ENCODE data around the gene PHF19. TPM values are rescaled to one million over a fixed set of nuclear protein-coding genes. Genes with fewer than 3 reads are reported as not detected.

Gene PHF19
- polyA plus RNA-seq, 6 donors from 2014 or later: 0.26 to 5.4 (median 3.5) TPM

- ATAC-seq (ENCODE audit: low read depth in 2 of 2) (no peak), DNase-seq (no peak)
- H3K4me3 Mint-ChIP-seq: no peak overlapping the region
- no peak overlapping the region for H3K27ac Mint-ChIP-seq
- H3K4me1 Mint-ChIP-seq: peaks cover 30 to 35% (median 30%) of the 10 kb centered on the region in 3 donors
- H3K27me3 Mint-ChIP-seq: peaks cover 4 to 20% (median 7%) of the 10 kb centered on the region in 3 donors
- H3K36me3 Mint-ChIP-seq: no peaks in the 10 kb centered on the region
- no peaks in the 10 kb centered on the region for H3K9me3 Mint-ChIP-seq
Measured at GRCh38 chr9:120882935-120883607, 6.1 kb upstream of the PHF19 start.

- no peak for ATAC-seq (ENCODE audit: low read depth in 2 of 2)
- H3K4me1 Mint-ChIP-seq: peaks cover 35 to 36% (median 36%) of the 10 kb centered on the region in 3 donors
- H3K27ac Mint-ChIP-seq: no peak overlapping the region
- DNase-seq: no peak
- H3K4me3 Mint-ChIP-seq: peak overlapping the region in 5 of 8 donors; percentile 50 to 92 (median 74)
- no peaks in the 10 kb centered on the region for H3K36me3 Mint-ChIP-seq
- H3K27me3 Mint-ChIP-seq: peaks cover 0 to 20% (median 0%) of the 10 kb centered on the region in 3 donors
- no peaks in the 10 kb centered on the region for H3K9me3 Mint-ChIP-seq
Measured at GRCh38 chr9:120879446-120879845, 2.5 kb upstream of the PHF19 start.

- ATAC-seq (ENCODE audit: low read depth in 2 of 2) (no peak), DNase-seq (no peak)
- H3K4me1 Mint-ChIP-seq: peaks cover 35 to 41% (median 38%) of the 10 kb centered on the region in 3 donors
- peaks cover 0 to 20% (median 0%) of the 10 kb centered on the region in 3 donors for H3K27me3 Mint-ChIP-seq
- no peaks in the 10 kb centered on the region for H3K9me3 Mint-ChIP-seq
- peak overlapping the region; percentile 81 to 96 (median 94) for H3K4me3 Mint-ChIP-seq
- H3K27ac Mint-ChIP-seq: peak overlapping the region in 5 of 6 donors; percentile 6 to 77 (median 57)
- no peaks in the 10 kb centered on the region for H3K36me3 Mint-ChIP-seq
Measured at GRCh38 chr9:120878188-120879130, 1.5 kb upstream of the PHF19 start.

- peaks cover 35 to 45% (median 40%) of the 10 kb centered on the region in 3 donors for H3K4me1 Mint-ChIP-seq
- DNase-seq (peak; percentile 51), ATAC-seq (ENCODE audit: low read depth in 2 of 2) (peak; percentile 63 to 66)
- H3K36me3 Mint-ChIP-seq: no peaks in the 10 kb centered on the region
- peak overlapping the region in 5 of 6 donors; percentile 67 to 90 (median 78) for H3K27ac Mint-ChIP-seq
- no peaks in the 10 kb centered on the region for H3K9me3 Mint-ChIP-seq
- H3K4me3 Mint-ChIP-seq: peak overlapping the region; percentile 81 to 96 (median 94)
- peaks cover 0 to 20% (median 0%) of the 10 kb centered on the region in 3 donors for H3K27me3 Mint-ChIP-seq
Measured at GRCh38 chr9:120877276-120878034, 467 bp upstream of the PHF19 start.

GRCh38 chr9:120875954-120876841 is 790 bp downstream of the PHF19 start:
- peaks cover 0 to 19% (median 0%) of the 10 kb centered on the region in 3 donors for H3K27me3 Mint-ChIP-seq
- H3K4me3 Mint-ChIP-seq: peak overlapping the region; percentile 54 to 90 (median 82)
- H3K36me3 Mint-ChIP-seq: no peaks in the 10 kb centered on the region
- H3K27ac Mint-ChIP-seq: peak overlapping the region; percentile 25 to 91 (median 76)
- DNase-seq: peak; percentile 54
- H3K9me3 Mint-ChIP-seq: no peaks in the 10 kb centered on the region
- peak; percentile 70 to 71 for ATAC-seq (ENCODE audit: low read depth in 2 of 2)
- H3K4me1 Mint-ChIP-seq: peaks cover 35 to 46% (median 40%) of the 10 kb centered on the region in 3 donors

GRCh38 chr9:120875643-120875953 is 1.4 kb downstream of the PHF19 start:
- H3K4me1 Mint-ChIP-seq: peaks cover 31 to 49% (median 40%) of the 10 kb centered on the region in 3 donors
- no peaks in the 10 kb centered on the region for H3K36me3 Mint-ChIP-seq
- H3K9me3 Mint-ChIP-seq: no peaks in the 10 kb centered on the region
- DNase-seq (no peak), ATAC-seq (ENCODE audit: low read depth in 2 of 2) (no peak)
- H3K4me3 Mint-ChIP-seq: peak overlapping the region; percentile 30 to 82 (median 74)
- H3K27ac Mint-ChIP-seq: peak overlapping the region; percentile 8 to 91 (median 76)
- H3K27me3 Mint-ChIP-seq: peaks cover 0 to 13% (median 0%) of the 10 kb centered on the region in 3 donors

- no peaks in the 10 kb centered on the region for H3K36me3 Mint-ChIP-seq
- H3K9me3 Mint-ChIP-seq: no peaks in the 10 kb centered on the region
- H3K4me3 Mint-ChIP-seq: peak overlapping the region in 6 of 8 donors; percentile 15 to 72 (median 42)
- ATAC-seq (ENCODE audit: low read depth in 2 of 2): no peak
- peaks cover 31 to 49% (median 40%) of the 10 kb centered on the region in 3 donors for H3K4me1 Mint-ChIP-seq
- no peak for DNase-seq
- H3K27me3 Mint-ChIP-seq: peaks cover 0 to 12% (median 0%) of the 10 kb centered on the region in 3 donors
- peak overlapping the region in 5 of 6 donors; percentile 8 to 77 (median 72) for H3K27ac Mint-ChIP-seq
Measured at GRCh38 chr9:120875195-120875565, 1.8 kb downstream of the PHF19 start.

GRCh38 chr9:120874226-120875194 is 2.5 kb downstream of the PHF19 start:
- no peaks in the 10 kb centered on the region for H3K9me3 Mint-ChIP-seq
- H3K4me1 Mint-ChIP-seq: peaks cover 27 to 46% (median 42%) of the 10 kb centered on the region in 3 donors
- ATAC-seq (ENCODE audit: low read depth in 2 of 2): no peak
- DNase-seq: no peak
- H3K4me3 Mint-ChIP-seq: peak overlapping the region in 2 of 8 donors; percentile 54 to 68
- no peaks in the 10 kb centered on the region for H3K36me3 Mint-ChIP-seq
- H3K27me3 Mint-ChIP-seq: peaks cover 0 to 8% (median 0%) of the 10 kb centered on the region in 3 donors
- H3K27ac Mint-ChIP-seq: peak overlapping the region in 3 of 6 donors; percentile 47 to 76 (median 65)

- no peaks in the 10 kb centered on the region for H3K9me3 Mint-ChIP-seq
- DNase-seq (no peak), ATAC-seq (ENCODE audit: low read depth in 2 of 2) (no peak)
- peak overlapping the region in 3 of 6 donors; percentile 56 to 83 (median 79) for H3K27ac Mint-ChIP-seq
- no peaks in the 10 kb centered on the region for H3K27me3 Mint-ChIP-seq
- peak overlapping the region in 2 of 8 donors; percentile 25 to 54 for H3K4me3 Mint-ChIP-seq
- H3K4me1 Mint-ChIP-seq: peaks cover 19 to 38% (median 36%) of the 10 kb centered on the region in 3 donors
- H3K36me3 Mint-ChIP-seq: no peaks in the 10 kb centered on the region
Measured at GRCh38 chr9:120873512-120873911, 3.5 kb downstream of the PHF19 start.

- peak overlapping the region in 2 of 6 donors; percentile 56 to 83 for H3K27ac Mint-ChIP-seq
- DNase-seq: no peak
- no peaks in the 10 kb centered on the region for H3K36me3 Mint-ChIP-seq
- peak overlapping the region in 1 of 8 donors; percentile 54 for H3K4me3 Mint-ChIP-seq
- no peaks in the 10 kb centered on the region for H3K9me3 Mint-ChIP-seq
- peaks cover 19 to 38% (median 36%) of the 10 kb centered on the region in 3 donors for H3K4me1 Mint-ChIP-seq
- no peak for ATAC-seq (ENCODE audit: low read depth in 2 of 2)
- no peaks in the 10 kb centered on the region for H3K27me3 Mint-ChIP-seq
Measured at GRCh38 chr9:120872791-120873502, 4.0 kb downstream of the PHF19 start.

- peak overlapping the region in 3 of 8 donors; percentile 9 to 22 (median 9) for H3K4me3 Mint-ChIP-seq
- H3K9me3 Mint-ChIP-seq: no peaks in the 10 kb centered on the region
- no peaks in the 10 kb centered on the region for H3K27me3 Mint-ChIP-seq
- H3K36me3 Mint-ChIP-seq: no peaks in the 10 kb centered on the region
- H3K27ac Mint-ChIP-seq: peak overlapping the region in 3 of 6 donors; percentile 49 to 65 (median 51)
- DNase-seq (no peak), ATAC-seq (ENCODE audit: low read depth in 2 of 2) (no peak)
- peaks cover 7 to 28% (median 21%) of the 10 kb centered on the region in 3 donors for H3K4me1 Mint-ChIP-seq
Measured at GRCh38 chr9:120870206-120870605, 6.8 kb downstream of the PHF19 start.

Data from naive B cell (primary cell).